Measurements from ENCODE around the gene NRXN3. TPM values are rescaled to one million over a fixed set of nuclear protein-coding genes. Genes with fewer than 3 reads are reported as not detected.
A peak's percentile ranks its signal among the peaks of the same experiment; 100 is the strongest.

The NRXN3 gene
- total and polyA plus RNA-seq, 2 experiments from 2014 or later, result 5.7 to 7.1 TPM

DNA sequence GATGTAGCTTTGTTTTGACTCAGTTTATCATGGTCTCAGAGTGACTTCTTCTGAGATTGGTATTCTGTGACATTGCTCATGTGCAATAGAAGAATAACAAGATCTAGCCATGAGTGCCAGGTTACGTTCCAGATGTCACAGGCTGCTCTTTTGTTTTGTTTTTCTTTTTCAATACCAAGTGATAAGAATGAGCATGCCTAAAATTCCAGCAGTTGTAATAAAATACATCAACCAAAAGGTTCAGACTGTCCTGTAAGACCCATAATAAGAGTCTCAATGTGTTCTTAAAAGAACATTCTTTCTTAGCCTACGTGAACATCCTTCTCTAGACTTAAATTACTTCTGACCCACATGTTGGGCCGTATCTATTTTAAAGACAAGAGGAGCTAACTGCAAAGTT lies 1371.9 kb downstream of the NRXN3 start:
- H3K27ac ChIP-seq, result peak overlapping the region; percentile 23
- H3K79me2 ChIP-seq, result no peaks in the 10 kb centered on the region
- H3K36me3 ChIP-seq (replicated peaks; ENCODE audit: insufficient read depth, low read depth), result no peaks in the 10 kb centered on the region
- H4K20me1 ChIP-seq (ENCODE audit: insufficient read depth, poor library complexity, severe bottlenecking), result no peaks in the 10 kb centered on the region
- TF ChIP-seq EZH2phosphoT487 (IDR thresholded peaks at IDR 0.05; ENCODE audit: low read depth, severe bottlenecking, unreplicated experiment) (no peak), EZH2 (IDR thresholded peaks at IDR 0.05; ENCODE audit: borderline replicate concordance) (no peak)
- TF ChIP-seq, protein P1, sequence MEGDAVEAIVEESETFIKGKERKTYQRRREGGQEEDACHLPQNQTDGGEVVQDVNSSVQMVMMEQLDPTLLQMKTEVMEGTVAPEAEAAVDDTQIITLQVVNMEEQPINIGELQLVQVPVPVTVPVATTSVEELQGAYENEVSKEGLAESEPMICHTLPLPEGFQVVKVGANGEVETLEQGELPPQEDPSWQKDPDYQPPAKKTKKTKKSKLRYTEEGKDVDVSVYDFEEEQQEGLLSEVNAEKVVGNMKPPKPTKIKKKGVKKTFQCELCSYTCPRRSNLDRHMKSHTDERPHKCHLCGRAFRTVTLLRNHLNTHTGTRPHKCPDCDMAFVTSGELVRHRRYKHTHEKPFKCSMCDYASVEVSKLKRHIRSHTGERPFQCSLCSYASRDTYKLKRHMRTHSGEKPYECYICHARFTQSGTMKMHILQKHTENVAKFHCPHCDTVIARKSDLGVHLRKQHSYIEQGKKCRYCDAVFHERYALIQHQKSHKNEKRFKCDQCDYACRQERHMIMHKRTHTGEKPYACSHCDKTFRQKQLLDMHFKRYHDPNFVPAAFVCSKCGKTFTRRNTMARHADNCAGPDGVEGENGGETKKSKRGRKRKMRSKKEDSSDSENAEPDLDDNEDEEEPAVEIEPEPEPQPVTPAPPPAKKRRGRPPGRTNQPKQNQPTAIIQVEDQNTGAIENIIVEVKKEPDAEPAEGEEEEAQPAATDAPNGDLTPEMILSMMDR (IDR thresholded peaks at IDR 0.05; ENCODE audit: poor library complexity), result no peak
- no peaks in the 10 kb centered on the region for H3K9me2 ChIP-seq (replicated peaks; ENCODE audit: insufficient read depth)
- 69% methylated on average over 3 of the region's 3 CpGs for WGBS (ENCODE audit: low lambda C conversion rate, missing lambda C conversion rate)
- H3K9me3 ChIP-seq (ENCODE audit: low read depth), result no peaks in the 10 kb centered on the region
- no peak for DNase-seq (ENCODE audit: low spot score)
- no peak overlapping the region for H3K4me2 ChIP-seq
- no peak overlapping the region for H2AFZ ChIP-seq
- H3K27me3 ChIP-seq, result no peaks in the 10 kb centered on the region
- H3K4me3 ChIP-seq, result no peak overlapping the region
- H3K4me1 ChIP-seq (ENCODE audit: insufficient read depth), result no peaks in the 10 kb centered on the region

GRCh38 chr14:79543348-79543747 lies 1373.2 kb downstream of the NRXN3 start:
- H3K4me3 ChIP-seq, result no peak overlapping the region
- H3K9me3 ChIP-seq (ENCODE audit: low read depth), result no peaks in the 10 kb centered on the region
- no peak for TF ChIP-seq EZH2phosphoT487 (IDR thresholded peaks at IDR 0.05; ENCODE audit: low read depth, severe bottlenecking, unreplicated experiment)
- TF ChIP-seq, protein P1 (IDR thresholded peaks at IDR 0.05; ENCODE audit: poor library complexity), result no peak
- TF ChIP-seq EZH2 (IDR thresholded peaks at IDR 0.05; ENCODE audit: borderline replicate concordance), result no peak
- H3K4me2 ChIP-seq, result no peak overlapping the region
- no peaks in the 10 kb centered on the region for H3K27me3 ChIP-seq
- no peaks in the 10 kb centered on the region for H3K36me3 ChIP-seq (replicated peaks; ENCODE audit: insufficient read depth, low read depth)
- H4K20me1 ChIP-seq (ENCODE audit: insufficient read depth, poor library complexity, severe bottlenecking), result no peaks in the 10 kb centered on the region
- DNase-seq (ENCODE audit: low spot score), result no peak
- H3K79me2 ChIP-seq, result no peaks in the 10 kb centered on the region
- H2AFZ ChIP-seq, result no peak overlapping the region
- WGBS (ENCODE audit: low lambda C conversion rate, missing lambda C conversion rate), result 94% methylated on average over 1 of the region's 1 CpG
- no peaks in the 10 kb centered on the region for H3K9me2 ChIP-seq (replicated peaks; ENCODE audit: insufficient read depth)
- no peaks in the 10 kb centered on the region for H3K4me1 ChIP-seq (ENCODE audit: insufficient read depth)
- H3K27ac ChIP-seq, result no peak overlapping the region

DNA sequence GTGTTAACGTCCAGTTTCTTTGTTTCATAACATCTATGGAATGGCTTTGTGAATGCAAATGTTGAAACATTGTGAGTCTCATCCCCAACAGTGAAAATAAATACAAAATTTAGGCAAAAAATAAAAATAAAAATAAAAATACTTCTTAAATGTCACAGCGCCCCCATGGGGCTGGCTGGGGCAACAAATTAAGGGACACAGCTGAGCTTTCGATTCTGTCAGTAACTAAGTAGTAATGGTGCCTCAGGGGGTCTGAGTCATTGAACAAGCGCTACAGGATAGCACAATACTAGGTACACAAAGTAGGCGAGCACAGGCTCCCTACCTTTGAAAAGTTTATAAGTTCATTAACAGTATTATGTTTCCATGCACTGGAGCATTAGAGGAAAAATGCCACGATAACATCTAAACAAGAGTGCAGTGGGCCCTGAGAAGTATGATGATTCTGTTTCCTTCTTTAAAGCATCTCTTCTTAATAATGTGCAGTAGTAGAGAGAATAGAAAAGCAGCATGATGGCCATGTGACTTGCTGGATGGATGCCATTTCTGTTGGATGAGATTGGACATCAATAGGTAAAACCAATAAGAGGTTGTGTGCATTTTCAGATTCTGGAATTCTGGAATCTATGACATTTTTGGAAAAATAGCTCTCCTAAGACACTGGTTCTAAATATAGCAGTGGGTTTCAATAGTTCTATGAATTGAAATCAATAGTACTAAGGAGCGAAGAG lies 1374.0 kb downstream of the NRXN3 start:
- DNase-seq (ENCODE audit: low spot score), result peak; percentile 50
- Histone ChIP-seq H2AFZ (no peak overlapping the region), H3K4me3 (no peak overlapping the region), H3K4me1 (ENCODE audit: insufficient read depth) (no peaks in the 10 kb centered on the region), H4K20me1 (ENCODE audit: insufficient read depth, poor library complexity, severe bottlenecking) (no peaks in the 10 kb centered on the region), H3K4me2 (no peak overlapping the region), H3K9me3 (ENCODE audit: low read depth) (no peaks in the 10 kb centered on the region), H3K9me2 (replicated peaks; ENCODE audit: insufficient read depth) (no peaks in the 10 kb centered on the region), H3K27ac (no peak overlapping the region), H3K79me2 (no peaks in the 10 kb centered on the region), H3K36me3 (replicated peaks; ENCODE audit: insufficient read depth, low read depth) (no peaks in the 10 kb centered on the region), H3K27me3 (no peaks in the 10 kb centered on the region)
- WGBS (ENCODE audit: low lambda C conversion rate, missing lambda C conversion rate), result 55% methylated on average over 7 of the region's 7 CpGs
- TF ChIP-seq, protein P1 (IDR thresholded peaks at IDR 0.05; ENCODE audit: poor library complexity), result peak; percentile 52
- TF ChIP-seq EZH2phosphoT487 (IDR thresholded peaks at IDR 0.05; ENCODE audit: low read depth, severe bottlenecking, unreplicated experiment), result no peak
- no peak for TF ChIP-seq EZH2 (IDR thresholded peaks at IDR 0.05; ENCODE audit: borderline replicate concordance)
